ENCODE data around the gene CDK11A.

GRCh38 chr1:1687846-1688245, 36.3 kb downstream of the CDK11A start:
- TF ChIP-seq MAFK (IDR thresholded peaks at IDR 0.05; ENCODE audit: low read depth, low read length) (no peak), EZH2 (IDR thresholded peaks at IDR 0.05; ENCODE audit: low read depth, low read length, severe bottlenecking) (no peak), CTCF (IDR thresholded peaks at IDR 0.05; ENCODE audit: control extremely low read depth in 1 of 3, insufficient read depth in 1 of 3, low read depth in 1 of 3, low read length in 3 of 3) (no peak), GTF2F1 (IDR thresholded peaks at IDR 0.05; ENCODE audit: borderline replicate concordance, low read depth, low read length) (no peak), POLR2A (IDR thresholded peaks at IDR 0.05; ENCODE audit: control extremely low read depth in 1 of 2, low read depth in 2 of 2, low read length in 2 of 2) (no peak), SRF (IDR thresholded peaks at IDR 0.05; ENCODE audit: low read depth, low read length) (no peak), SUZ12 (IDR thresholded peaks at IDR 0.05; ENCODE audit: low read length) (no peak), GABPA (IDR thresholded peaks at IDR 0.05; ENCODE audit: borderline replicate concordance, insufficient read depth, low read length) (no peak), POU5F1 (IDR thresholded peaks at IDR 0.05; ENCODE audit: low read depth, low read length) (no peak)
